Measurements from ENCODE around the gene AP3D1.

Gene AP3D1

DNA sequence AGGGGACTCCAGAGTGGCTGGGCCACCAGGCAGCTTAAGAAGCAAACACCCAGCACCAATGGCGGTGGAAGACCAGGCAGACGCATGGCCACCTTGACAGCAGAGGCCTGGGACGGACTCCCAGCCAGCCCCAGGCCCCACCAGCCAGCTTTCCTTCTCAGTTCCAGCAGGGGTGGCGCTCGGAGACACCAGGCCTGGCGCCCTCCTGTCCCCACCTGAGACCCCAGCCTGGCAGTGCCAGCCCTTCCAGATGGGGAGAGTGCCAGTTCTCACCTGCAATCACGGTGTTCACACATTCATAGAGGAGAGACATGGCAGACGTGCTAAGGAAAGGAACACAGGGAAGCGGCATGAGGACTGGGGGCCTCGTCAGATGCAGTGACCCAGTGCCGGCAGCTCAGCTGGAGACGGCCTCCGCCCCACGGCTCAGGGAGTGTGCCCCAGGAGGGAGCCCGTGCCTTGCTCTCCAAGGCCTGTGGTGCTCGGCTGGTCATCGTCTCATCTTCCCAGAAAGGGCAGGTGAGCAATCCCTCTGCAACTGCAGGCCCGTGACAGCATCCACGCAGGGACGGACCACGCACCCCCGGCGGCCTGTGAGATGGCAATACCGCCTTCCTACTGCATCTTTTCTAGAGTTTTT is 24.4 kb downstream of the AP3D1 start:
- no peak for DNase-seq

DNA sequence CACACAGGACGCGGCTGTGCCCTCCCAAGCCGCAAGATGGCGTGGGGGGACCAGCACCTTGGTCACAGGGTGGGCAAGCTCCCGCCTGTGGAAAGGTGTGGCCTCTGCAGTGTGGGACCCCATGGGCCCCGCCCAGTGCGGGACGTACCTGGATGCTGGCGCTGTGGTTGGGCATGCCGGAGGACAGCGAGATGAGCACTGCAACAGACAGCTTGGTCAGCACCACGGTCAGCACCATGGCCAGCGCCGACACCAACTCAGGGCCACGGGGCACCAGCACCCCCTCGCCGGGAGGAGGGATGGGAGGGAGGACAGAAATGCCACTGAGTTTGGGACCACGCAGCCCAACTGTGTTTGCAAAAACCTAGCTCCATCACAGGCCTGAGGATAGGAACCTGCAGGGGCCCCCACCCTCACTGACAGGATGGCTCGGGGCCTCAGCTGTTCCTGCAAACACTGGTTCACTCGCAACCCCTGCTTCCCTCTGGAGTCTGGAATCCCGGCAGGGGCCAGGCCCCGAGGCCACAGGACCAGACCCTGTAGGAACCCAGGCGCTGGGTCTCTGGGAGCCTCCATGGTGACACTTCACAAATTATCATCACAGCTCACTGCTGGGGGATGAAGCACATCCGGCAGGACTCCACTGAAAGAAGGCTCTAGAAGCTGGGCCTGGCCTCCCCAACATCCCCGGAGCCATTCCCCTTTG is 27.5 kb downstream of the AP3D1 start:
- DNase-seq = no peak

DNA sequence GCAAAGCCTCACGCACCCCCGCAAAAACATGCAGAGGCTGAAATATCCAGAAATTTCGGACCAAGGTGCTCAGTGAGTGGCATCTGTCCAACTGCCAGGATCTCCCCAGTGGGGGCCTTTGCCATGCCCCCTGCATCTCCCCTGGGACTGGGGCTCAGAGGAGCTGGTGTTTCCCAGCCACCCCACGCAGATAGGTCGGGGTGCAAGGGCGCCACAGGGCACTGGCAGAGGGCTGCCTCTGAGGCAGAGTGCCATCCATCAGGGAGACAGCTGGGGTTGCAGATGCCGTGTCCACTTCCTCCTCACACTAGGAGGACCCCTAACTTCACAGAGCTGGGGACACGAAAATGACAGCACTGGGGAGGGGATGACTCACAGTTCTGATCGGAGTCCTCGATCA is 28.4 kb downstream of the AP3D1 start:
- DNase-seq = no peak

DNA sequence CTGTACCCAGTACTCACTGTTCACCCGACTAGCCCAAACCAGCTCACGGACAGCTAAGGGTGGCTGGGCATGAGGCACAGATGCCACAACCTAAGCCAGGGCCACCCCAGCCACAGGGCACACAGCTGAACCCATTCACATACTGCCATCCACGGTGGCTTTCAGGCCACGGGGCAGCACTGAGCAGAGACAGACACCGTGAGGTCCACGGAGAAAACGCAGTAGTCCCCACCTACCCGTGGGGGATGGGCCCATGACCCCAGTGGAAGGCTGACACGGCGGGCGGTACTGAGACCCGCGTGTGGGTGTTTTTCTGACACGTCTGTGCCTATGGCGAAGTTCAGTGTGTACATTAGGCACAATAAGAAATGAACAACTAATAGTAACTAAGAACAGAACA is 29.1 kb downstream of the AP3D1 start:
- DNase-seq = no peak

DNA sequence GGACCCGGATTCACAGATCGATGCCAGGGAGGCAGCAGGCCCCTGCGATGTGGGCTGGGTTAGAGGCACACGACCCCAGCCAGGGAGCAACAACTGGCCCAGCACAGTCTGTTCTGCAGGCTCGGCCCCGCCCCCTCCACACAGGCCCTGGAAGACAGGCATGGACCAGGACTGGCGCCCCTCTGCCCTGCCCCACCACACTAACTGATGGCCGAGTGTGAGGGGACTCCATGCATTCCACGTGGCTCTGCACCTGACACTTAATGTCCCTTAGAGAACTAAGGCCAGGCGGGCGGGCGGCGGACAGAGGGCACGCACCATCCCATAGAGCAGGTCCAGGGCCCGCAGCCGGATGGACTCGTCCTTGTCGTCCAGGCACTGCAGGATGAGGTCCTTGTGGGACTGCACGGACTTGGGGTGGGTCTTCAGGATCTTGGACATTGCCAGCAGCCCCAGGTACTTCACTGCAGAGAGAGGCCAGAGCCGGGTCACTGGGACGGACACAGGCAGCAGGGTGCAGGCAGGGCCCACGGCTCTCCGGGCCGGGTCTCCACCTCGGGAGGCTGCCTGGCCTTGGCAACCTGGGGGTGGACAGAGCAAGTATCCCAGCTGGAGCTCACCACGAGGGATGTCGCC is 29.8 kb downstream of the AP3D1 start:
- DNase-seq = no peak

DNA sequence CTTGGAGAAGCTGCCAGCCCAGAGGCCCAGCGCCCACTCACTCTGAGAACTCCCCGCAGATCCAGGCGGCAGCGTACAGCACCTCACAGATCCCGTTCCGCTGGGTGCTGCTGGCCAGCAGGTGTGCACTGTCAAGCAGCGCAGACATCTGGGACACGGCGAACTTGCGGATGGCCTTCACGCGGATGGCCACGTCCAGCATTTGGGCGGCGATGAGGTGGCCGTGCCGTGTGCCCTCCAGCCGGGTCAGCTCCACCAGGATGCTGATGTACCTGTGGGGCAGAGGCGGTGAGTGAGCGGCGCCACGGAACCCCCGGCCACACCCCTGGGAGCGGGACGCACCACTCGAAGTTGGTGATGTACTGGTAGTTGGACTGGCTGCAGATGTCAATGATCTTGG is 30.5 kb downstream of the AP3D1 start:
- no peak for DNase-seq

DNA sequence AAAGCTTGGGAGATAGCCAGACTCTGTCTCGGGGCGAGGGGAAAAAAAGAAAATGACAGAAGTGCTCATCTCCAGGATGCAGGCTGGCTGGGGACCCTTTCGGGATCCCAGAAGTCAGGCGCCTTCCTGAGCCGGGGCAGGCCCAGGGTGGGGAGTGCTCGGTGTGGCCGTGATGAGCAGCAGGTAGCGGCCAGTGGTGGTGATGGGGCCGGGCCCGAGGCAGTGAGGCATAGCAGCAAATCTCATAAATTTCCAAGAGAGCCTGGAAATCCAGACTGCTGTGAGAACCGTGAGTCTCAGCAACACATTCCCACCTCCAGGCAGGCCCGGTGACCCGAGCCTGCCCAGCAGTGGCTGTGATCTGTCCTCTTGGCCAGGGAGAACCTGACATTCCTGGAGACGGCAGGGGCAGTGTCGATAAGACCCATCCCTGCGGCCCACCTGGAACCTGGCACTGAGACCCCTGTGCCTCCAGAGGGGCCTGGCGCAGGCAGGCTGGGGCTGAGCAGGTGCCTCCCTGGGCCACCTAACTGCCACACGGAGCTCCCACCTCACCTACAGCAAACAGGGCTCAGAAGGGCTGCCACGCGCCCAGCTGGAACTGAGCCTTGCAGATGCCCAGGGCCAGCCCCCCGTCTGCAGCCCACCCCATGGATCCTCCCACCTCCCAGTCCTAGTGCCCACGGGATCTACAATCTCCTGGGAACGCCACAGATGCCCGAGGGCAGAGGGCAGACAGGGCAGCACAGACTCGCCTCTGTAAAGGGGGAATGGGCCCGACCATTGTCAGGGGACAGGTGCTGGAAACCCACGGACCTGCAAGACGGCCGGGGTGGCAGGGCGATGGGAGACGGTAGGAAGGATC is 31.2 kb downstream of the AP3D1 start:
- no peak for DNase-seq

DNA sequence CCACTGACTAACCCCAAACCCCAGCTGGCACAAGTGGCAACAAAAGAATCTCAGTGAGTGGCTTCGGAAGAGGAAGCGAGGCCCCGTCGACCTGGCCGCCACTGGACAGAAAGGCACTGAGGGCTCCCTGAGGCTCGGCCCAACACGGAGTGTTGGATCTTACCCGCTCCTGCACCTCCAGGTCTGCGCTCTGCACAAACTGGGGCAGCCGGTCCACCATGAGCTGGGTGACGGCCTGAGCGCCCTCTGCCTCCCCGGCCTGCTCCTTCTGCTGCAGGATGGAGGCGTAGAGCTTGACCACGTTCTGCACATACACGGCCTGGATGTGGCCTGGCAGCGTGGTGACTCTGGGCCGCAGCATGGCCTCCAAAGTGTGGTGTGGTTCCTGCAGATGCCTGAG is 32.9 kb downstream of the AP3D1 start:
- DNase-seq = no peak

DNA sequence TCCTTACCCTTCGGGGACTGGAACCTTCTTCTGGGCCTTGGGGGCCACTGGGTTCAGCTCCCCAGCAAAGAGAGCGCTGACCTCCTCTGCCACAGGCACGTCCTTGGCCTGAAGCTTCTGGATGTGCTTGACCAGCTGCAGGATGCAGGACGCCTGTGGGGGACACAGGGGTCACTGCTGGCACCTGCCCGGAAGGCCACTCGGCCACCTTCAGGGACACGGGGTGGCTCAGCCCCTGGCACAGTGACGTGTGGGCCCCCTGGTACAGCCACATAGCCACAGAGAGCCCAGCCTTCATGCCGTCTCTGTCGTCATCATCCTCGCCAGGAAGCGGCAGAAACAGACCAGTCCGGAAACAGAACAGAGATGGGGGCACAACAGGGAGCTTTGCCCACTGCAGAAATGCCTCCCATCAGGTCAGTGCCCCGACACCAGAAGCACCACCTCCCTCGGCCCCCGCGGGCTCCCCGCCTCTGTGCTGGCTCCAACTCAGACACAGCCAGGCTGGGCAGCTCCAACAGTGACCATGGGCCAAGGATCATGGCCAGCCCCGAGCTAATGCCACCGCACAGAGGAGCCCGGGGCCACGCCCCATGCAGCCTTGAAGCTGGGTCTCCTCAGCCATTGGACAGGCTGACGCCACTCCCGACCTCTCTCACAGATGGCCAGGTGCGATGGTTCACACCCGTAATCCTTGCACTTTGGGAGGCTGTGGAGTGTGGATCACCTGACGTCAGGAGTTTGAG is 34.0 kb downstream of the AP3D1 start:
- no peak for DNase-seq

DNA sequence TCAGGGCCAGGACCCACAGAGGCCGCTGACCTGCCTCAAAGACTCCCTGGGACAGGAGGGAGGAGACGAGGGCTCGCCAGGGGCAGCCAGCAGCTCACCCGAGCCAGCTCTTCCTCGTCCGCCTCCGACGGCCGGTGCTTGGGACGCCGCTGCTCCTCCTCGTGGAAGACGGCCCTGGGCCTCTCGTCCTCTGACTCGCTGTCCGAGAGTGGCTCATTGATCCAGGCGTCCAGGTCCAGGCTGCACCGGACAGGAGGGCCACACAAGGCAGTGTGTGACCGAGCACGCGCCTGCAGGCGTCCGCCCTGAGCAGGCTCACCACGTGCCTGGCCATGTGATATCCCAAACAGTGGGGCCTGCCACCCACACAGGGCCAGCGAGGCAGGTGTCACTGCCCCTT is 34.9 kb downstream of the AP3D1 start:
- no peak for DNase-seq

DNA sequence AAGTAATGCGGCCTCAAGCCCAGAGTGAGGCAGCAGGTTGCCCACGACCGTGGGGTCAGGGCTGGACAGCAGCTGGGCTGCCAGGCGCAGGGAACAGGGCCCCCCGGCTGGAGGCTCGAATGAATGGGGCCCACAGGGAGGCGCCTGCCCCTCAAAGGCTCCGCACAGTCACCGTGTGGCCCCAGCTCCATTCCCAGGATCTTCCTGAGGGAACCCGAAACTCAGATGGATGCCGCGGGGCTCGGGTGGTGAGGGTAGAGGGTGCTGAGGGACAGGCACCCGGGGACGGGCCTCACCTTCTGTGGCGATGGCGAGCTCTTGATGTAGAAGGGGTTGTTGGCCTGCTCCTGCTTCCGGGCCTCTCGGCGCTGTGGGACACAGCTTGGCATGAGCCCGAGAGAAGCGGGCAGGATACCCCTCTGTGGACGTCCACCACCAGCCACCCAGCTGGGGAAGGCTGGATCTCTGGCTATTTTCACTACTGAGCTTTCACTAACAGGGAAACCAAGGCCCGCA is 35.4 kb downstream of the AP3D1 start:
- DNase-seq = no peak

DNA sequence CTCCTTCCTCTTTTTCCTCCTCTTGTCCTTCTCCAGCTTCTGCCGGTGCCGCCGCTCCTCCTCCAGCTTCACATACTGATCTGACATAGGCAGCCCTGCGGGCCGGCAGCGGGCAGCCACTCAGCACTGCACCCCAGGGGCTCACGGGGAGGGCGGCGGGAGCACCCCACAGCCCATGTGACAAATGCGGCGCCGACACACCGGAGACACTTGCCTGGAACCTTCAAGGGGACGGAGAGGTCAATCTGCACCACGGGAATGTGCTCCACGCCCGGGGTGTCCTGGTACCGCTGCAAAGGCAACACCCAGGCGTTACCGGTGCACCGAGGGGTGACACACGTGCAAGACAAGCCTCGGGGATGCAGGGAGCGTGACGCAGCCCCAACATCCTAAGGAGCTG is 36.0 kb downstream of the AP3D1 start:
- DNase-seq = no peak

DNA sequence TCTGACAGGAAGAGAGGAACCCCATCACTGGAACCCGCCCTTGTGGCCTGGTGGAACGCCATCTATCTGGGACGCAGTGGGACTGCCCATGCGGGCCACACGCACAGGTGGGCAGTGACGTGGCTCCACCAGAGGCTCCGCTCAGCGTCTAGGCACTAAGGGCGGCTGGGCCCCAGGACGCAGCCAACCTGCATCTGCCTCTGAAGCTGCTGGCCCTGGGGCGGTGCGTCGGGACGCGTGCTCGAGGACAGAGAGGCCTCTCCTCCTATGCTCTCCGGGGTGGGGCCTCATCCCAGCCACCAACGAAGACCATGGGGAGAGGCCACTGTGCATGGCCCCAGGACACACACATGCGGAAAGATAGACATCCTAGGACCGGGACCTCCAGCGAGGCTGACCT is 36.5 kb downstream of the AP3D1 start:
- no peak for DNase-seq

DNA sequence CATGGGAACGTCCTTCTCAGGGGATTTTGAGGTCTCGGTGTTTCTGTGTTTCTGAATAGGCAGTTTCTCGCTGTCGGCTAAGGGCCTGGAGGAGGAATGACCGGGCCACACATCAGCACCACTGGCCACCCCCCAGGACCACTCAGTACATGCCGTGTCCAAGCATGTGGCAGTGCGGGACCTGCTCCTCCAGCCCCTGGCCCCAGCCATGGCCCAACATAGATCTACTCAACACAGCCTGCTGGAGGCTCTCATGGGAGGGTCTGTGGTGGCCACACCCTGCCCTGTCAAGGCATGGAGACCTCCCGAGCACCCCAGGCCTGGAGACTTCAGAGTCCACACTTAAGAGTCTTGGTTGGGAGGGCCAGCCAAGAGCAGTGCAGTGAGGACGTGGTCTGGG is 37.1 kb downstream of the AP3D1 start:
- DNase-seq = no peak

DNA sequence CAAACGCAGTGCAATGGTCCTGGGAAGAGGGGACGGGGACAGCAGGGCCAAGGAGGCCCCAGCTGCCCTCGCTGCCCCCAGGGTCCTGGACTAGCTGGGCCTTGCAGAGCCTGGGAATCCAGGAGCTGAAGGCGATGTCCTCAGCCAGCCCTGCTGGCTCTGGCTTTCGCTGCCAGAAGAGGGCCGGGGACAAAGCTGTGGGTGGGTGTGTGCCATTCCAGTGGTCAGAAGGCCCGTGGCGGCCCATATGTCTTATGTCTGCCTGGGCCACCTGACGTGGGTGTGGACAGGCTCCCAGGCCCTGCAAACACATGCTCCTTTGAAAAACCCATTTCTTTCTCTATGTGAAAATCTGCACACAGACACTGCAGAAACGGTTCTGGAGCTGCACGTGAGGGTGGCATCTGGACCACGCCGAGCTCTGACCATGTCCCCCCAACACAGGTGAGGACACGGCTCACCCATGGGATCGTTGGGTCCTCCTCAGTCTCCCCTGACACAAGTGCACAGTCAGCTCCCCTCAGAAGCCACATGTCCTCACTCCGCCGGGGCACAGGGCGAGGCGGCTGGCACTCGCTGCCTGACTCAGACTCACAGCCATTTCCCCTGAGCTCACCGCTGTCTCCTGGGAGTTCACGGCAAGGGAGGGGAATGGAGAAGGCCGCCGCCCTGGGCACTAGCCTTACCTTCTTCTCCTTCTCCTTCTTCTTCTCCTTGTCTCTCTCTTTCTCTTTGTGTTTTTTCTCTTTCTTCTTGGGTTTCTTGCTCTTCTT is 37.7 kb downstream of the AP3D1 start:
- DNase-seq = no peak

DNA sequence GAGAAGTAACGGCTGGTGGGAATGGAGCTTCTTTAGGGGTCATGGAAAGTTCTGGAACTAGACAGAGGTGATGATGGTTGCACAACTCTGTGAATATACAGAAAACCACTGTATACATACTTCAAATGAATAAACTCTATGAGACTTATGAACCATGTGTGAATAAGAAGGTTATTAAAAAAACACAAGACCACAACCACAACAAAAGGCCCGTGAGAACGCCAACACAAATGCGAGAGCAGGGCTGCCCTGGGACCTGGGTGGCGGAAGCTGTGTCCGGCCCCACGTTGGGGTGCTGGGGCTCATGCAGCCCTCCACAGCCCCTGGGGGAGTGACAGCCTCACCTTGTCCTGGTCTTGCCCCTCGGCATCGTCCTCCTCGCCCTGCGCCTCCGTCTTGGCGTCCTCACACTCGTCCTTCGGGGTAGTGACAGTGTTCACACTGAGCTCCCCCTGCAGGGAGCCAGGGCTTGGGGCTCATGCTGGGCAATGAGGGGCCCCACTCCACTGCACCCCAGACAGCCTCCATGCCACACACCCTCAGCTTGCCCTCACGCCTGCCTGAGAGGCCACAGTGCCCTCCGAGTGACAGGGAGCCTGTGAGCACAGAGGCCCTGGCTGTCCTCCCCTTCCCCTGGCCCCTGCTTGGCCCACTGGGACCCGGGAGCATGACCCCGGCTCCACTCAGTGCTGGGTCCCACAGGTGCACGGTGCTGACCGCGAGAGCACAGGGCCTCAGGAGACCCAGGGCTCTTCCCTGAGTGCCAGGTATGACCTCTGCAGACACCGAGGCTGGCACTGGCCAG is 38.6 kb downstream of the AP3D1 start:
- DNase-seq = no peak

DNA sequence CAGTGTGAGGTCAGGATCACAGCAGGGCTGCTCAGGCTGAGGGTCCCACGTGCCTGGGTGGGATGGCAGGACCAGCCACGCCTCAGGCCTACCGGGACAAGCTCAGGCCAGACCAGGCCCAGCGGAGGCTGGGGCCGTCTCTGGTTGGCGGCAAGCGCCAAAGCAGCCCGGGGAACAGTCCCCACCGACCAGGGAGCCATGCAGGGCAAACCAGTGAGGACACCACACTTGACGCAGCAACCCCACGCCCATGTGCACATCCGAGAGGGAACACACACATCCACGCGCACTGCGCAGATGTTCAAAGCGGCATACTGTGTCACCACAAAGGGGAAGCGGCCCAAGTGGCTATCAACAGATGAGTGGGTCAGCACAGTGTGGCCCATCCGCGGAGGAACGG is 39.5 kb downstream of the AP3D1 start:
- DNase-seq = no peak

DNA sequence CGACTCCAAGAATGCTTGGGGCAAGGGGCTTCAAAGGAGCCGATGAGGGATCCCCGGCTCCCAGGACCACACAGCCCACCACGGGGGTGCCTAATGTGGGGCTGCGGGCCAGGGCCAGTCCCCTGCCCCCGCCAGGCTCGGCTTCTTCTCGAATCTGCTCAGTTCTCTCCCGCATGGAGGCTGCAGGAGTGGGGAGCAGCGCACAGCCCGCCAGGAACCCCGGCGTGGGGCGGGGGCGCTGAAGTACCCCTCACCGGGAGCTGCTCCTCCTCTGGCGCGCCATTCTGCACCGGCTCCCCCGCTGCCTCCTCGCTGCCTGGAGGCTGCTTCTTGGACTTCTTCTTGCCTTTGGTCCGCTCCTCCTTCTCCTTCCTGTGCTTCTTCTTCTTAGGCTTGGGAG is 39.9 kb downstream of the AP3D1 start:
- DNase-seq = no peak

DNA sequence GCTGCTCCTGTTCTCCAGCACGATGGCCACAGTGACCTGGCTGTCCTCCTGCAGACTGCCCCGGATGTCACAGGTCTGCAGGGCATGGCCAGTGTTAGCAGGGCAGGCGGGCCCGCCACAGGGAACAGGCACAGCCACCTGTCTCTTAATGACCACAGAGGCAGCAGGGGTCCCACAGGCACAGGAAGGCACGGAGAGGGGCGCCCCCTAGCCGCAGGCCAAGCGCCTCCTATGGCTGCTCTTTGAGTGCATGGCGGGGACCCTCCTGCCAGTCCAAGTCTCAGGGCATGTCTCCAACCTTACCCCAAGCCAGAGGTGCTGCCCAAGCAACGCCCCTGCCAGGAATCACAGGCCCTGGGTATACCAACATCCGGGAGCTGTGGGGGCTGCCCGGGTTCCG is 40.5 kb downstream of the AP3D1 start:
- no peak for DNase-seq

DNA sequence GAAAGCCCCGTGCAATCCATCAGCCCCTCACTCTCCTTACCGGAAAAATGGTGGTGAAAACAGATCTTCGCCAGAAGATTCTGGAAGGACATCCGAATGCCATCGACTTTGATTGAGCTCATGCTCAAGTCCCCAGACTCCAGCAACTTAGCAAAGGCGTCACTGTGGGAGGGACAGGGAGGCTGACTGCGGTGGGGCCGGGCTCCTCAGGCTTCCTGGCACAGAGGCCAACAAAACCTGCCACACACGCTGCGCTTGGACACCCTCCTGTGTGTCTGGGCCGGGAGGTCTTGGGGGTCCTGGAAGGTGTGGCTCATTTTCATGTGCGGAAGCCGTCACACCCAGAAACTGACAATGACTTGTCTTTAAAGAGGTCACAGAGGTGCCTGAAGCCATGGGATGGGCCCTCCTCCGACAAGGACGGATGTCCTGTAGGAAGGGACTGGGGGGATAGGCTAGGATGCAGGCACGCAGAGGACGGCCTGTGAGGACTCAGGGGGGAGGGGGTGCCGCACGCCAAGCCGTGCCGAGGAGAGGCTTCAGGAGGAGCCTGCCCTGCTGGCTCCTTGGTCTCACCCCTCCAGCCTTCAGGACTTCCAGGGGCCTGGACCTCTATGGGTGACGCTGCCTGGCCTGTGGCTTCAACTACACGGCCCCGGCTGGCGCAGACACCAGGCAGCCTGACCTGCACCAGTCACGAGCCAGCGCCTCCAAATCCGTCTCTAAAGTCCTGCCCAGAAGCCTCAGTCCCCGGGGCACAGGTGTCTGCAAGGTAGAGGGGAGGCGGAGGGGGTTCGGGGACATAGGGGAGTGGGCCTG is 42.1 kb downstream of the AP3D1 start:
- no peak for DNase-seq

All from SW 1271 (cell line).